Measurements from ENCODE around the gene CFI. TPM values are rescaled to one million over a fixed set of nuclear protein-coding genes. Genes with fewer than 3 reads are reported as not detected.
A peak's percentile ranks its signal among the peaks of the same experiment; 100 is the strongest.

The CFI gene
- total RNA-seq, 1 donor from 2014 or later: 4.2 TPM

DNA sequence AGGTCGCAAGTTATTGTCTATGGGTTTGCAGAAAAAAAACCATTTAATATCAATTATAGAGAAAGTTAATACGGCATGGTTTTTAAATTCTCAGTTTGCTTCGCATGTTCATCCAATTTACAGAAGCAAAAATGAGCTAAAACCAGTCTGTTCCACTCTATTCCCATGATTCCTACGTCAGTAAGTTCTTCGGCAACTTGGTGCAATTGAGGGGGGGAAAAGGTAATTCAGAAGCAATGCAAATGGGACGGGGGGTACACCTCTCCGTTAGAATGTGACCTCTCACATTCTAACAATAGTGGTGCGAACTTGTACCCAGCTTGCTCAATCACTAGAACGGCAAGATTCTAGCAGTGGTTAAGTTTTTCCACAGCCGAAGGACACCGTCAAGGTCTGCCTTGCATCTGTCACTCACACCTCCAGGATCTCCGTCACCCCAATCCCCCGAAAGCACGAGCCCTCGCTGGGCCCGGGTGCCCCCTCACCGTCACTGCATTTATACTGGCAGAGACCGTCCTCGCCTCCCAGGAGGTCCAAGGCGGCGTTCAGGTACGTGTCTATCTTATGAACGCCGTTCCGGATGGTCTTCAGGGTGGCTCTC lies 72.6 kb downstream of the CFI start:
- Histone ChIP-seq H3K36me3 (ENCODE audit: control insufficient read depth, insufficient read depth, low read length) (no peaks in the 10 kb centered on the region), H3K27me3 (ENCODE audit: control insufficient read depth, insufficient read depth, low read length) (no peaks in the 10 kb centered on the region), H3K4me3 (ENCODE audit: low read depth, low read length) (peak overlapping the region; percentile 60)
- no peak for TF ChIP-seq CTCF (IDR thresholded peaks at IDR 0.05; ENCODE audit: insufficient read depth, low read length, poor library complexity, severe bottlenecking)
- DNase-seq (ENCODE audit: low read depth): no peak

DNA sequence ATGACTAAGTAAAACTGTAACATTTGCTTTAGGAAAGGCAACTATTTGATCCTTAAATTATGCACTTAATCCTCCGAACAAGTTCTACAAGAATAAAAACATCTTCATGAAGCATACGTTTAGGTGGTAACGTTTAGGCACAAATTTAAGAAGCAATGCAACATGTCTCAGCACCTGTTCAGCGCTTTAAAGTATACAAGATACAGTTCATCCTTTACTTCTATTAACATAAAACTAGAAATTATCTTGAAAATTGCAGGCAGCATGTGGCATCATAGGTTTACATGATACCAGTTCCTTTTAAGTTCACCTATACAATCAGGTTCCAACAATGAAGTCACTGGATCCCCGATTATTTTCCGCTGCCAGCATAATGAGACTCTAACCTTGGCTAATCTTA lies 73.4 kb downstream of the CFI start:
- H3K36me3 ChIP-seq (ENCODE audit: control insufficient read depth, insufficient read depth, low read length): no peaks in the 10 kb centered on the region
- no peak for TF ChIP-seq CTCF (IDR thresholded peaks at IDR 0.05; ENCODE audit: insufficient read depth, low read length, poor library complexity, severe bottlenecking)
- no peaks in the 10 kb centered on the region for H3K27me3 ChIP-seq (ENCODE audit: control insufficient read depth, insufficient read depth, low read length)
- peak overlapping the region; percentile 60 for H3K4me3 ChIP-seq (ENCODE audit: low read depth, low read length)
- DNase-seq (ENCODE audit: low read depth): no peak

DNA sequence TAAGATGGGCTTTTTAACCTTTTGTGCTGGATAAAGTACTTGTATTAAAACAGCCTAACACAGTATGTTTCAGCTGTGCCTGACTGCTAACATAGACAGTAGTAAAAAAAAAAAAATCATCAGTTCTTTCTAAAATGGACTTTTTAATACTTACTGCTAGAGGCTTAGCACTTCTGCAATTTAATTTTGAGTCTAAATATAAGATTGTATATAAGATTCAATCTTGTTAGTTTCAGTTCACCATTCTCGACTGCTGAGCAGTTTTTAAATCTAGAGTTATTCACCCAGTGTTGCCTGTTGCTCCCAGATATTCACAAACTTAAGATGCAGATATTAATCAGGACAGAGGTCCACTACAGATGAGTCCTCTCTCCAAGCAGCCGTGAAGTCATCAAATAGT lies 78.7 kb downstream of the CFI start:
- H3K4me3 ChIP-seq (ENCODE audit: low read depth, low read length): no peak overlapping the region
- H3K36me3 ChIP-seq (ENCODE audit: control insufficient read depth, insufficient read depth, low read length): no peaks in the 10 kb centered on the region
- no peaks in the 10 kb centered on the region for H3K27me3 ChIP-seq (ENCODE audit: control insufficient read depth, insufficient read depth, low read length)
- no peak for TF ChIP-seq CTCF (IDR thresholded peaks at IDR 0.05; ENCODE audit: insufficient read depth, low read length, poor library complexity, severe bottlenecking)
- DNase-seq (ENCODE audit: low read depth): no peak

- Histone ChIP-seq H3K36me3 (ENCODE audit: control insufficient read depth, insufficient read depth, low read length) (no peaks in the 10 kb centered on the region), H3K4me3 (ENCODE audit: low read depth, low read length) (no peak overlapping the region), H3K27me3 (ENCODE audit: control insufficient read depth, insufficient read depth, low read length) (no peaks in the 10 kb centered on the region)
- DNase-seq (ENCODE audit: low read depth): no peak
- no peak for TF ChIP-seq CTCF (IDR thresholded peaks at IDR 0.05; ENCODE audit: insufficient read depth, low read length, poor library complexity, severe bottlenecking)
These were observed 79.4 kb downstream of the CFI start for GRCh38 chr4:109722357-109722756.

DNA sequence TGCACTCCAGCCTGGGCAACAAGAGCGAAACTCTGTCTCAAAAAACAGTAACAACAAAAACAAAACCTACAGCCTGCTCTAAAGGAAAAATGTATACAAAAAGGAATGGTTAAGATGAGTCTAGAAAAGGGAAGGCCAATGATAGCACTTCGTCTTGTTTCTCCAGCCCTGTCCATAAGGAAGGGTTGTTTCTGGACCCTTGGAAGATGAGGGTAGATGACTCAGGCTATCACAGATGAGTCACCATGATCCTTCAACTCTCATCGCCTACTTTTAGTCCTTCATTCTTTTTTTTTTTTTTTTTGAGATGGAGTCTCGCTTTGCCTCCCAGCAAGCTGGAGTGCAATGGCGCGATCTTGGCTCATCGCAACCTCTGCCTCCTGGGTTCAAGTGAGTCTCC lies 80.8 kb downstream of the CFI start:
- Histone ChIP-seq H3K27me3 (ENCODE audit: control insufficient read depth, insufficient read depth, low read length) (no peaks in the 10 kb centered on the region), H3K36me3 (ENCODE audit: control insufficient read depth, insufficient read depth, low read length) (no peaks in the 10 kb centered on the region), H3K4me3 (ENCODE audit: low read depth, low read length) (no peak overlapping the region)
- no peak for DNase-seq (ENCODE audit: low read depth)
- TF ChIP-seq CTCF (IDR thresholded peaks at IDR 0.05; ENCODE audit: insufficient read depth, low read length, poor library complexity, severe bottlenecking): no peak

DNA sequence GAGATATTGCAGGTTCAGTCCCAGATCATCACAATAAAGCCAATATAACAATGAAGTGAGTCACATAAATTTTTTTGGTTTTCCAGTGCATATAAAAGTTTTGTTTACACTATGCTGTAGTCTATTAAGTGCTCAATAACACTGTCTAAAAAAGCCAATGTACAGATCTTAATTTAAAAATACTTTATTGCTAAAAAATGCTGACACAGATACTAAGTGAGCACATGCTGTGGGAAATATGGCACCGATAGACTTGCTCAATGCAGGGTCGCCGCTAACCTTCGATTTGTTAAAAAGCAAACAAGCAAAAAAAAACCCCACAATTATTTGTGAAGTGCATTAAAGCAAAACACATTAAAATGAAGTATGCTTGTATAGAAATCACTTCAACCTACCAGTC lies 82.2 kb downstream of the CFI start:
- no peaks in the 10 kb centered on the region for H3K27me3 ChIP-seq (ENCODE audit: control insufficient read depth, insufficient read depth, low read length)
- no peaks in the 10 kb centered on the region for H3K36me3 ChIP-seq (ENCODE audit: control insufficient read depth, insufficient read depth, low read length)
- DNase-seq (ENCODE audit: low read depth): no peak
- TF ChIP-seq CTCF (IDR thresholded peaks at IDR 0.05; ENCODE audit: insufficient read depth, low read length, poor library complexity, severe bottlenecking): no peak
- no peak overlapping the region for H3K4me3 ChIP-seq (ENCODE audit: low read depth, low read length)

Measured in kidney epithelial cell (primary cell).